GM12801 (cell line): ENCODE data around the gene UCHL3.

Experiments used
- CTCF ChIP-seq: IDR thresholded peaks from one replicate; pipeline ENCODE4 v1.5.1; 2011; ENCODE audit warnings: control low read depth; ENCODE audit not compliant: insufficient read length; ENCODE audit errors: extremely low read depth

Gene UCHL3

GRCh38 chr13:75513271-75513670 is 36.3 kb upstream of the UCHL3 start:
- no peak for TF ChIP-seq CTCF

GRCh38 chr13:75514080-75514995 is 35.3 kb upstream of the UCHL3 start:
- no peak for TF ChIP-seq CTCF

DNA sequence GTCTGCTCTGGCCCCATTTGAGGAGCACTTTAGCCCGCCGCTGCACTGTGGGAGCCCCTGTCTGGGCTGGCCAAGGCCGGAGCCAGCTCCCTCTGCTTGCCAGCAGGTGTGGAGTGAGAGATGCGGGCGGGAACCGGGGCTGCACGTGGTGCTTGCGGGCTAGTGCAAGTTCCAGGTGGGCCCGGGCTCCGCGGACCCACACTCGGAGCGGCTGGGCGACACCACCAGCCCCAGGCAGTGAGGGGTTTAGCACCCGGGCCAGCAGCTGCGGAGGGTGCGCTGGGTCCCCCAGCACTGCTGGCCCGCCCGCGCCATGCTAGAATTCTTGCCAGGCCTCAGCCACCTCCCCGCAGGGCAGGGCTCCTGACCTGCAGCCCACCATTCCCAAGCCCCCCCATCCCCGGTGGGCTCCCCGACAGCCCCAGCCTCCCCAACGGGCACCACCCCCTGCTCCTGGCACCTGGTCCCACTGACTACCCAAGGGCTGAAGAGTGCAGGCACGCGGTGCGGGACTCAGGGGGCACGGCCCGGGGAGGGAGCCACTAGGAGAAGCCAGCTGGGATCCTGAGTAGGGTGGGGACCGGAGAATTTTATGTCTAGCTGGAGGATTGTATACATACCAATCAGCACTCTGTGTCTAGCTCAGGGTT is 31.0 kb upstream of the UCHL3 start:
- no peak for TF ChIP-seq CTCF

DNA sequence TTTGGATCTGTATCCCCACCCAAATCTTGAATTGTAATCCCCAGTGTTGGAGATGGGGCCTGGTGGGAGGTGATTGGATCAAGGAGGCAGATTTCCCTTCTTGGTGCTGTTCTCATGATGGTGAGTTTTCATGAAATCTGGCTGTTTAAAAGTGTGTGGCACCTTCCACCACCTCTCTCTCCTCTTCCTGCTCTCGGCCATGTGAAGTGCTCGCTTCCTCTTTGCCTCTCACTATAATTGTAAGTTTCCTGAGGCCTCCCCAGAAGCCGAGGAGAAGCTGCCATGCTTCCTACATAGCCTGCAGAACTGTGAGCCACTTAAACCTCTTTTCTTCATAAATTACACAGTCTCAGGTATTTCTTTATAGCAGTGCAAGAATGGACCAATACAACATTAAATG is 27.6 kb upstream of the UCHL3 start:
- no peak for TF ChIP-seq CTCF

DNA sequence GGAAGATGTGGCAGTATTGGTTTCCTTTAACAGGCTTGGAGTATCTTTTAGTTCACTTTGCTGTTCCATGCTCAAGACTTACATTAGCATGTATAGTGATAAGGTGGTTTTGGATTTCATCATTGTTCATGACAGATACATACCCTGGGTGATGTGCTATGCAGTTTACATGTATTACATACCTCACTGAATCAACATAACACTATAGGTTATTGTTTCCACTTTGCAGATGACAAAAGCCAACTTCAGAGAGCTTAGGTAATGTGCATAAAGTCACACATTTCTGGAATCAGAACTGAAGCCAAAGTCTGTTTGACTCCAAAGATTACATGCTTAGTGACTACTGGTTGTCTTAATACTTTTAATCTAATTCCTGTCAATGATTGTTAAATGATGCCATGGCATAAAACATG is 19.0 kb upstream of the UCHL3 start:
- TF ChIP-seq CTCF: no peak

- TF ChIP-seq CTCF: no peak
Measured at GRCh38 chr13:75533861-75534260, 15.7 kb upstream of the UCHL3 start.

DNA sequence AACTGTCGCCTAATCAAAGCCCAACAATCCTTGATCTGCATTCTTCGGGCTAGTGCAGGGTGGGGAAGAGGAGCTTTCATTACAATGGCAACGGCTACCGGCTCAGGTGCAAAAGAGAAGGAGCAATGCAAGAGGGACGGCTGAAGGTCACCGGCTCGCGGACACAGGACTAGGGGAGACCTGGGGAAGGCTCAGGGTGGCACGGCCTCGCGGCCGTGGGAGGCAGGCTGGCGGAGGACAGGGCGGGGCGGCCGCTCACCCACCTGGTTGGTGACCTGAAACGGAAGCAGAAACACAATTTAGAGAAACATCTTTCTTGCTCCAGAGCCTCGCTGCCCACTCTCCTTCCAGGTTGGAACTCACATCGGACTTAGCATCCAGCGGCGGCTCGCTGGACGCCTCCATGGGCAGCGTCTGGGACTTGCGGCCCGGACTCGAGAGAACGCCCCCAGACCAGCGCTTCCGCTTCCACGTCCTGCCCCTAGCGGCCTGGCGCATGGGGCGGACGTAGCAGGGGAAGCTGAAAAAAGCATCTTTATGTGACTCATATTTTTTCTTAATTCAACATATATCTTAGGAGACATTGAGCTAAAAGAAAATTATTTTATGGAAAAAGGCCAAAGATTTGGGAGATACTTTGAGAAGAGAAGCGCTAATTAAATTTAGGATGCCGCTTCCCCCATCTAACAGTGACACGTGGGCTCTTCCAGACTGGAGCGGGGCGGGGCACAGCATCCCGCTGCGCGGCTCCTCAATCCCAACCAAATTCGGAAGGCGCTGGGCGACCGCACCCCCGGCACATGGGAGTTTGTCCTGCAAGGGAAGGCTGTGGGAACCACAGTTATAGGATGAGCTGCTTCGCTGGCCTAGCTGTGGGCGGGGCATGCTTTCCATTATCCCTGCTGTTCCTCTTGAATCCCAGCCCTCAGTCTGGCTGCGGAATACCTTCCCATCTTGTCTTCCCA is 11.9 kb upstream of the UCHL3 start, which contains the start of gene COMMD6:
Gene COMMD6, minus strand, starts transcription at position 441 of the 965 bp plus-strand sequence. Its CDS starts 36 bp downstream, at position 405.
- no peak for TF ChIP-seq CTCF
